ES-I3 (cell line): Measurements from ENCODE around the gene AGR3.

Experiments used
- H3K36me3 ChIP-seq: 2 replicates; pipeline ENCODE4 v1.6.1; 2013; ENCODE audit warnings: mild to moderate bottlenecking, low read length, control low read depth, moderate library complexity; ENCODE audit not compliant: insufficient read depth
- H3K4me1 ChIP-seq: 2 replicates; pipeline ENCODE4 v1.6.1; 2013; ENCODE audit warnings: mild to moderate bottlenecking, control low read depth, low read length; ENCODE audit not compliant: insufficient read depth
- H3K9ac ChIP-seq: 2 replicates; pipeline ENCODE4 v1.6.1; 2013; ENCODE audit warnings: low read depth, mild to moderate bottlenecking, low read length, moderate library complexity
- H3K9me3 ChIP-seq: 2 replicates; pipeline ENCODE4 v1.6.1; 2013; ENCODE audit warnings: mild to moderate bottlenecking, low read length, moderate library complexity; ENCODE audit not compliant: control insufficient read depth, insufficient read depth

AGR3 gene

DNA sequence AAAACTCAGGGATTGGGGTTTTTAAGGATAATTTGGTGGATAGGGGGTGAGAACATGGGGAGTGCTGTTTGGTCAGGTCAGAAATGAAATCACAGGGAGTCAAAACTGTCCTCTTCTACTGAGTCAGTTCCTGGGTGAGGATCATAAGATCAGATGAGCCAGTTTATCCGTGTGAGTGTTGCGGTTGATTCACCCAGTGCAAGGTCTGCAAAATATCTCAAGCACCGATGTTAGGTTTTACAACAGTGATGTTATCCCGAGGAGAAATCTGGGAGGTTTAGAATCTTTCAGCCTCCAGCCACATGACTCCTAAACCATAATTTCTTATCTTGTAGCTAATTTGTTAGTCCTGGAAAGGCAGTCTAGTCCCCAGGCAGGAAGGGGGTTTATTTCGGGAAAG, 45.3 kb downstream of the AGR3 start:
- Histone ChIP-seq H3K9ac (no peak overlapping the region), H3K9me3 (no peaks in the 10 kb centered on the region), H3K36me3 (no peaks in the 10 kb centered on the region), H3K4me1 (no peaks in the 10 kb centered on the region)

DNA sequence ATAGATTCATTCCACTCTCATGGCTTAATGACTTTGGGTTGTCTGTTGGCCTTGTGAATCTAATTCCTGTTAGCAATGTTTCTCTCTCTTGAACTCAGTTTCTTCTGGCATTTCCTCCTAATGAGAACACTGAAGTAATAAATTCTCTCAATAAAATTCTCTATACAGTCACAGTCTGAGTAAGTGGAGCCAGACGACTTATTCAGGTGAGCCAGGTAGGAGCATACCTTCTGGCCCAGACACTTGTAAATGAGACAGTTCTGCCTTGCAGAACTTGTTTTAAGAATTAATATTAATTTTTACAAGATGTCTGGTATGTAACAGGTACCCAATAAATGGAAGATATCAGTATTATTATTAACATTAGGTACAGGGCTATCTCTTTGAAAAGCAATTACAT, 48.4 kb downstream of the AGR3 start:
- Histone ChIP-seq H3K36me3 (no peaks in the 10 kb centered on the region), H3K9ac (no peak overlapping the region), H3K9me3 (no peaks in the 10 kb centered on the region), H3K4me1 (no peaks in the 10 kb centered on the region)

DNA sequence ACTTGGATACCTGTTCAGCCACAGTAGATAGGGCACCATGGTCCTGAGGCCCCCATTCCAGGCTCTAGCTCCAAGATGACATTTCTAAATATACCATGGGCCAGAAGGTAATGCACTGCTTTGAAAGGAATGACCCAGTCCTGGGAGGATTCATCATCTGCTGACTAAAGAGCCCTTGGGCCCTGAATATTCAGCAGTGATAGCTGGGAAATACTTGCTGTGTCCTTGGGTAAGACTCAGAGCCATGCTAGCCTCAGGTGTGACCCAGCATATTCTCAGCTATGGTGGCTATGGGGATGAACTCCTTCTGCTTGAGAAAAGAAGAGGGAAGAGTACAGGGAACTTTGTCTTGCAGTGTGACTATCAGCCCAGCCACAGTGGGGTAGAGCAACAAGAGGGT, 55.7 kb downstream of the AGR3 start:
- no peaks in the 10 kb centered on the region for H3K36me3 ChIP-seq
- H3K4me1 ChIP-seq = no peaks in the 10 kb centered on the region
- no peak overlapping the region for H3K9ac ChIP-seq
- H3K9me3 ChIP-seq = no peaks in the 10 kb centered on the region

DNA sequence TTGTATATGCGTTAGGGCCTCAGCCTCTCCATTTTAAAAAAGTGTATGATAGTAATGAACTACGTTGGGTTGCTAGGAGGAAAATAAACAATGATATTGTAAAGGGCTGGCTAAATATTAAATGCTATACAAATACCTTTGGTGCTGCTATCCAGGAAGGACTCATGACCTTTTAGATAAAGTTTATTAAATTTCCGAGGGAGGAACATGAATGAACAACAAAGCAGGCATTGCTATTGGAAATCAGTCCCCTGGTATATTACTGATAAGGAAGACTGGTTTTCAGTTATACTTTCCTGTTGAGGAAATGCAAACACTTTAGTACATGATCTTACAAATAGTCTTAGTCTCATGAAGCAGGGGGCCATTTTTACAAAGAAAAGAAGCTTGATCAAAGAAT, 59.8 kb downstream of the AGR3 start:
- Histone ChIP-seq H3K36me3 (no peaks in the 10 kb centered on the region), H3K4me1 (no peaks in the 10 kb centered on the region), H3K9me3 (no peaks in the 10 kb centered on the region), H3K9ac (no peak overlapping the region)

DNA sequence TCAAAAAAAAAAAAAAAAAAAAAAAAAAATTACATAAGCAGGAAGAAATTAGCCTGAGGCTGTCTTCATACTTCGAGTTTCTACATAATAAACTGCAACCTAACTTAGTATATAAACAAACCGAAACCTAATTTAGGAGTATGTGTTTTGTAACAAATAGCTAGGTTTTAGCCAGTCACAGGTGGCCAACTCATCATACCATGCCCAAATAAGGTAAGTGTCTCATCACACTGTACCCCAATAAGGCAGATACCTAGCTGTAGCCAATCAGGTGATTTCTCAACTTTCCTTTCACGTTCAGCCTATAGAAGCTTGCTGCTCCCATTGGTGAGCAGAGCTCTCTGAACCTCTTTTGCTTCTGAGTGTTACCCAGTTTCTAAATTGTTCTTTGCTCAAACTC, 63.1 kb downstream of the AGR3 start:
- Histone ChIP-seq H3K4me1 (no peaks in the 10 kb centered on the region), H3K9me3 (no peaks in the 10 kb centered on the region), H3K9ac (no peak overlapping the region), H3K36me3 (no peaks in the 10 kb centered on the region)

DNA sequence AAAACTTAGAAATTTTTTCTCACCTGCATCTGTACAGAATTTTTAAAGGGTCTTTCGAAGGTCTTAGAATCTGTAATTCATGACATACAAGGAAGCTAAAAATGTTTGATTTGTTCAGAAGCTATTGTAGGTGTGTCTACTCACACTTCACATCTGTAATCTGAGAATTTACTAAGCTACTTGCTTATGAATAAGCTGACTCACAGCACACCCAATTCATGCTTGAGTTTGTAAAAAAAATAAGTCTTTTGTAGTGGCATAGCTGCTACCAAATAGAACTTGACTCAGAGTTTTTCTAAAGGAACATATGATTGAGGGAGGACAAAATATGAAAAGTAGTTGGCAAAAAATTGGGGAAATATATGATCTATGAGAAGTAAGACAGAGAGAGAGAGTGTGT, 64.2 kb downstream of the AGR3 start:
- H3K36me3 ChIP-seq = no peaks in the 10 kb centered on the region
- no peak overlapping the region for H3K9ac ChIP-seq
- no peaks in the 10 kb centered on the region for H3K9me3 ChIP-seq
- no peaks in the 10 kb centered on the region for H3K4me1 ChIP-seq

DNA sequence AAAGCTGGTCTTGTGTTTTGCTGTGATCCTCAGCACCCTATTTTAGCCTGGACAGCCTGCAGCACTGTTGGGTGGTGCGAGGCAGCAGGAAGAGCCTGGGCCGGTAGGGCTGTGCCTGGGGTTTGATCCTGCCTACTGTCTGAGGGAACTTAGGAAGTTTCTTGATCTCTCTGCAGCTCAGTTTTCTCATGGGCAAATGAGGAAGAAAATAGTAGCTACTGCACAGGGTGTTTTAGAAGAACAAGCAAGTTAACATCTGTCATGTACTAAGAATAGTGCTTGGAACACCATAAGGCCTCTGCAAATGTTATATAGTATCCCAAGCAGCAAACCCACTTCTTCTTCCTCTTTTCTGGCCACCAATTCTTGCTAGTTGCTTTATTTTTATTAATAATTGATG, 65.0 kb downstream of the AGR3 start:
- H3K9ac ChIP-seq = no peak overlapping the region
- no peaks in the 10 kb centered on the region for H3K36me3 ChIP-seq
- H3K4me1 ChIP-seq = no peaks in the 10 kb centered on the region
- H3K9me3 ChIP-seq = no peaks in the 10 kb centered on the region

DNA sequence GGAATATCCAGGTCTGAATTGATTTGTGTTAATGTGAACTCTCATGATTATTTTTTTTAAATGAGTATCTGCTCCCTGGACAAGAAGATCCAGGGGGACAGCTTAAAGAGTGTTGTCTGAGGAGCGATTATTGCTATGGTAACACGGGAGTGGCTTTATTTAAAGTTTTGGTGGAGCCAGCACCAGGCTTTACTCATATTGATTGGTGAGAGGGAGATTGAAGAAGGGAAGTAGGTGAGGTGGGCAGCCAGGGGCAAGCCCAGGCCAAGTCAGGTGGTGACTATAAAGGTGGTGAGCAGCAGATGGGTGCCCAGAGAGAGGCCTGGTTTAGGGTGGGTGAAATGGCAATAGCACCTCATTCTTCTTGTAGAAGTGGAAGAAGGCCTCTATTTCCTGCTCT, 66.8 kb downstream of the AGR3 start:
- Histone ChIP-seq H3K9ac (no peak overlapping the region), H3K4me1 (no peaks in the 10 kb centered on the region), H3K9me3 (no peaks in the 10 kb centered on the region), H3K36me3 (no peaks in the 10 kb centered on the region)

DNA sequence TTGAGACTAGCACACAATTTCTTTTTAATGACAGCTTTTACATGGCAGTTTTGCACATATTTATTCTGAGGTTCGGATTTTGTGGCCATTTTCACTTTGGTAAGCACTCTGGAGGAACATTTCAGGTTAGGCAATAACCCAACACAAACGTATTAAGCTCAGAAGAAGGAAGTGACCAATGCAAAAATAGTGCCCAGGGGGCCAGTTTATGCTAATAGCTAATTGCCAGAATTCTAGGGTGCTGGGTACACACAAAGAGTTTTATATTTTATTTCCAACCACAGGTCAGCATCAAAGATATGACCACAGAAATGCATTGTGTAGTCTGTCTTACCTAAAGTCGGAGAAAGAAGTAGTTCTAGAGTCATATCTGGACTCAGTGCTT, 68.6 kb downstream of the AGR3 start:
- no peaks in the 10 kb centered on the region for H3K9me3 ChIP-seq
- H3K9ac ChIP-seq = no peak overlapping the region

DNA sequence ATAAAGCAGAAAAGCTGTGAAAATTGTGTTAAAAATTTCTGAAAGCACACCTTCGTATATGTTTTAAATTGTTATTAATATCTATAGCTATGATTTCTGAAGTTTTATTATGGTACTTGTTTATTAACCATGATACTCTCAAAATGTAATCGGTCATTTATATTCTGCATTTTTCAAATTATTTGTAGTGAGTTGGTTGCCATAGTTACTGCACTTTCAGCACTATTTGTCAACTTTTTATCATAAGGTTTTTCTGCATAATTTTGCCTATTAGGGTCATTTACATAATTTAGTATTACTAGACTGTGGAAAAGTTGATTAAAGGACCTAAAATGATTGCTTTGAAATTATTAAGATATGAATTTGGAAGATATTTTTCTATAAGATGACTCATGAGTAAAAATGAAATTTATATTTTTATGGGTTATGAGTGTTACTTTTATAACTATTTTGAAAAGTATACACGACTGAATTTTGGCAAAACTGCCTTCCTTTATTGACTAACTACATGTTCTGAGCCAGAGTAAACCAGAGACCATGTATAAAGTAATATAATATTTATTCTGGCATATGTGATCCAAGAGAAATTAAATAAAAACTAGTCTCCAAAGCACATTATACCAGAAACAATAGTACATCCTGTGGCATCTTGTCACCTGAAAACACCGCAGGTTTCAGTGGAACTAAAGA, 69.1 kb downstream of the AGR3 start:
- no peaks in the 10 kb centered on the region for H3K4me1 ChIP-seq
- no peaks in the 10 kb centered on the region for H3K36me3 ChIP-seq
- H3K9me3 ChIP-seq = no peaks in the 10 kb centered on the region
- no peak overlapping the region for H3K9ac ChIP-seq

More for the DNA sequence above, 68.6 kb downstream of the AGR3 start:
- no peaks in the 10 kb centered on the region for H3K36me3 ChIP-seq
- H3K4me1 ChIP-seq = no peaks in the 10 kb centered on the region

DNA sequence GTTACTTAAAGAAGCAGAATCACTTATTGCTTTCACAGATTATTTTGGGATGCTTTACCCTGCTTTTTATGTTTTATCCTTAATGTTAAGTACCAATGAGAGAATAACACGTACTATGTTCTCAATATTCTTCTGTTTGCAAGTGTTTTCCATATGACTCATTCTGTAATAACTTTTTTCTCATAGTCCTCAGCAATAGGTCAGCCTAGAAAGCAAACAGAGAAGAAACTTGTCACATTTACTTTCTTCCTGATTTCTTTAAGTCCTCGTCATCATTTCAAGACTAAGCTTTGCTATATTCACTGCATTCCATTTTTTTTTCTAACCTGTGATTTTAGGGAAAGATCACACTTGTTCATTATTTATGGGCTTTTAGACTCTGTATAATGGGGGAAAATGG, 70.2 kb downstream of the AGR3 start:
- H3K9ac ChIP-seq = no peak overlapping the region
- no peaks in the 10 kb centered on the region for H3K4me1 ChIP-seq
- no peaks in the 10 kb centered on the region for H3K9me3 ChIP-seq
- H3K36me3 ChIP-seq = no peaks in the 10 kb centered on the region

DNA sequence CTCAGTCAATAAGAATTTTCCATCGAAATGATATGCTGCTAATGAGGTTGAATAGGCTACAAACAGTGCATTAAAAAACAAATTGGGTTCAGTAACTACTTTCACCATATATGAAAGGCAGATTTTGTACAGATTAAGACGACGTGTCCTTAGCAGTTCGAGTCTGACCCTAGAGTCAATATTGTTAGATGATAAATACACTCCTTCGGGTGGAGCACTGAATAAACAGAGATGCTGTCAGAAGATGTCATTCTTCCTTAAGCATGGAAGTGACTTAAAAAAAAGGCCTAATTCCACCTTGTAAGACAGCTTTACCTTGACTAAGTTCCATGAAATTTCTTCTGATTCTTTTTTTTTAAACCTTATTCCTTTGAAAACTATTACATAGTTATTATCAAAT, 71.2 kb downstream of the AGR3 start:
- Histone ChIP-seq H3K4me1 (no peaks in the 10 kb centered on the region), H3K9me3 (no peaks in the 10 kb centered on the region)

DNA sequence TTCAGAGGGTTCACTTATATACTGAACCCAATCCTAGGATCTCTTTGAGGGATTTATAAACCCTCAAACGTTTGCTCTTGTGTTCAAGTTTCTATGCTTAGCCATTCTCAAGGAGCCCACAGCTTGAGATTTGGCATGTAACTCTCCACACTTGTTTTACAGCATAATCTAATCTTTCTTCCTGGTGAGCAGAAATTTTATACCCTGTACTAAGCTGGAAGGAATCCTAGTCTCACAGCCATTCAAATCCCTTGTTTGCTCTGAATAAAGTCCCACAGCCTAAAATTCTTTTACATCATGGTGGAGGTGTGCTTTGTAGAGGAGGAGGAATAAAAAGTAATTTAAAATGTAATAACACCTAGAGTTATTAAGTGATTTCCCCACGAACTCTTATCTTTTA, 71.7 kb downstream of the AGR3 start:
- Histone ChIP-seq H3K36me3 (no peaks in the 10 kb centered on the region), H3K4me1 (no peaks in the 10 kb centered on the region), H3K9me3 (no peaks in the 10 kb centered on the region), H3K9ac (no peak overlapping the region)

More for the DNA sequence above, 71.2 kb downstream of the AGR3 start:
- Histone ChIP-seq H3K36me3 (no peaks in the 10 kb centered on the region), H3K9ac (no peak overlapping the region)
